CD14-positive monocyte (primary cell): Measurements from ENCODE around the gene LHFPL3. TPM values are rescaled to one million over a fixed set of nuclear protein-coding genes. Genes with fewer than 3 reads are reported as not detected.
"Not testable (repeated sequence)": the region's sequence is repeated elsewhere in the genome, so short reads cannot be mapped to it uniquely, and the experiment has no call there.

ENCODE experiments used
- DNase-seq, 3 donors: peaks; one replicate each; pipeline ENCODE4 v3.0.0-alpha.2; 2011 to 2022
- H2AFZ ChIP-seq: 2 replicates; pipeline ENCODE4 v1.6.0; 2012; ENCODE audit warnings: mild to moderate bottlenecking, low read depth, low read length, inconsistent platforms; ENCODE audit not compliant: insufficient read depth, poor library complexity, severe bottlenecking
- H3K27ac ChIP-seq, 2 donors: 1 replicate in 1 of 2; 2 replicates in 1 of 2; pipeline ENCODE4 v1.5.1; 2012 to 2013; ENCODE audit warnings: low read length in 2 of 2, control low read depth in 1 of 2, inconsistent platforms in 1 of 2, low read depth in 1 of 2, mild to moderate bottlenecking in 1 of 2
- H3K27me3 ChIP-seq, 2 donors: one replicate each; pipeline versions ENCODE4 v1.6.0 to v1.6.1; 2011 to 2013; ENCODE audit warnings: low read length in 2 of 2; ENCODE audit not compliant: control insufficient read depth in 2 of 2, insufficient read depth in 2 of 2
- H3K36me3 ChIP-seq, 2 donors: replicated peaks in 1 of 2; 1 replicate in 1 of 2; 2 replicates in 1 of 2; pipeline versions ENCODE4 v1.5.1 to v1.6.1; 2012 to 2013; ENCODE audit warnings: low read length in 2 of 2, control low read depth in 1 of 2, inconsistent platforms in 1 of 2, mild to moderate bottlenecking in 1 of 2; ENCODE audit not compliant: insufficient read depth in 2 of 2, control insufficient read depth in 1 of 2
- H3K4me1 ChIP-seq, 2 donors: 1 replicate in 1 of 2; 2 replicates in 1 of 2; pipeline versions ENCODE4 v1.5.1 to v1.6.1; 2012 to 2013; ENCODE audit warnings: low read length in 2 of 2, control low read depth in 1 of 2, inconsistent platforms in 1 of 2, mild to moderate bottlenecking in 1 of 2, moderate library complexity in 1 of 2; ENCODE audit not compliant: insufficient read depth in 2 of 2, control insufficient read depth in 1 of 2
- H3K4me2 ChIP-seq: replicated peaks from 2 replicates; pipeline ENCODE3; 2012; ENCODE audit warnings: low read length, moderate library complexity, mild to moderate bottlenecking; ENCODE audit not compliant: poor library complexity, severe bottlenecking; ENCODE audit errors: extremely low read depth
- H3K4me3 ChIP-seq, 3 experiments: fragments of 200-600 bp in 1 of 3; sonication (generic) in 1 of 3; replicated peaks in 1 of 3; 1 replicate in 2 of 3; 2 replicates in 1 of 3; pipeline ENCODE4 v1.5.1; 2011 to 2013; ENCODE audit warnings: low read length in 3 of 3, mild to moderate bottlenecking in 3 of 3, control low read depth in 2 of 3, low read depth in 2 of 3, inconsistent platforms in 1 of 3, moderate library complexity in 1 of 3
- H3K79me2 ChIP-seq: 2 replicates; pipeline ENCODE4 v1.6.0; 2012; ENCODE audit warnings: mild to moderate bottlenecking, control low read depth, inconsistent platforms, low read length, moderate library complexity; ENCODE audit not compliant: insufficient read depth
- H3K9ac ChIP-seq: 2 replicates; pipeline ENCODE4 v1.6.0; 2017; ENCODE audit warnings: low read length, mild to moderate bottlenecking; ENCODE audit not compliant: insufficient read depth, poor library complexity, severe bottlenecking
- H3K9me3 ChIP-seq, 2 donors: replicated peaks in 1 of 2; 1 replicate in 1 of 2; 2 replicates in 1 of 2; pipeline versions ENCODE4 v1.5.1 to v1.6.1; 2012 to 2013; ENCODE audit warnings: low read length in 2 of 2, control low read depth in 1 of 2; ENCODE audit not compliant: control insufficient read depth in 1 of 2, insufficient read depth in 1 of 2
- H4K20me1 ChIP-seq: 2 replicates; pipeline ENCODE4 v1.6.0; 2012; ENCODE audit warnings: mild to moderate bottlenecking, low read length, control low read depth, moderate library complexity; ENCODE audit not compliant: insufficient read depth
- H3K27ac Mint-ChIP-seq, 7 donors: one replicate each; pipeline ENCODE4 v1.8.0; 2020; ENCODE audit warnings: mild to moderate bottlenecking in 7 of 7, mixed read lengths in 7 of 7, moderate library complexity in 6 of 7, inconsistent platforms in 2 of 7
- H3K27me3 Mint-ChIP-seq, 3 donors: one replicate each; pipeline ENCODE4 v1.8.0; 2021 to 2022; ENCODE audit warnings: low read depth in 3 of 3, mild to moderate bottlenecking in 3 of 3, mixed read lengths in 3 of 3, moderate library complexity in 3 of 3, inconsistent platforms in 1 of 3
- H3K36me3 Mint-ChIP-seq, 2 donors: one replicate each; pipeline ENCODE4 v1.8.0; 2020; ENCODE audit warnings: mixed read lengths in 2 of 2, inconsistent platforms in 1 of 2, mild to moderate bottlenecking in 1 of 2
- H3K4me1 Mint-ChIP-seq: one replicate; pipeline ENCODE4 v1.8.0; 2020; ENCODE audit warnings: mild to moderate bottlenecking, mixed read lengths
- H3K4me3 Mint-ChIP-seq, 2 donors: one replicate each; pipeline ENCODE4 v1.8.0; 2020; ENCODE audit warnings: mild to moderate bottlenecking in 2 of 2, mixed read lengths in 2 of 2, moderate library complexity in 1 of 2
- H3K9me3 Mint-ChIP-seq, 7 donors: one replicate each; pipeline ENCODE4 v1.8.0; 2020 to 2022; ENCODE audit warnings: mixed read lengths in 7 of 7, mild to moderate bottlenecking in 6 of 7, moderate library complexity in 6 of 7, inconsistent platforms in 2 of 7
- WGBS: methylation state at CpG from one replicate; pipeline ENCODE4 v1.1.5; 2013; ENCODE audit warnings: missing lambda C conversion rate; ENCODE audit not compliant: insufficient coverage; 5-methylcytosine and 5-hydroxymethylcytosine counted together
- intact Hi-C, 2 donors: fragments of 100-400 bp; cut with micrococcal nuclease; formaldehyde crosslinking; loops; one replicate each; pipeline versions ENCODE4 v1.15.0 to v1.15.1; 2023
- polyA plus RNA-seq, 3 donors: library from polyadenylated mRNA; depleted of rRNA in 1 of 3; unstranded in 2 of 3; stranded (reverse) in 1 of 3; fragments of 300-500 nt in 2 of 3; fragments of >200 nt in 1 of 3; fragmentation: Illumina TruSeq in 2 of 3; gene quantifications; 1 replicate in 2 of 3; 2 replicates in 1 of 3; pipeline ENCODE4 v1.2.3, GENCODE V29; 2012 to 2021
- TF ChIP-seq, protein P1 (sequence below): fragments of 200-600 bp; IDR thresholded peaks from one replicate; pipeline ENCODE4 v1.8.0; 2022; ENCODE audit warnings: antibody characterized with exemption, mild to moderate bottlenecking

The LHFPL3 gene
- polyA plus RNA-seq, 3 donors, result not detected

DNA sequence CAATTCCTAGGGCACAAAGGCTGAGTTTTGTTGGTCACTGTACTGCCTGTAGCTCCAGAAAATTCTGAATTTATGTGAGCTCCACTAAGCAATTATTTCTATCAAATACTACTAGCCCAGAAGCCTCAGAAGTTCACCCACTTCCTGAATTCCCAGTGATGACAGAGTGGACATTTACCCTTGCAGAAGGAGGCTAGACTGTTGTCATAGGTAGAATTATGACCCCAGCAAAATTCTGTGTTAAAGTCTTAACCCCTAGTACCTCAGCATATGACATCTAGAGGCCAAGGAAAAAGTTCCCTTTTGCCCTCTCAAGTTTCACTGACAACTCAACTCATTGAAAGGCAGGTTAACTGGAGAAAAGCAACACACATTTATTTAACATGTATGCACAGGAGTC, 606.9 kb downstream of the LHFPL3 start:
- DNase-seq, result peak in 1 of 3 donors; percentile 46
- Histone ChIP-seq H3K36me3 (no peaks in the 10 kb centered on the region), H3K9ac (no peak overlapping the region), H3K9me3 (no peaks in the 10 kb centered on the region), H3K27me3 (no peaks in the 10 kb centered on the region), H3K79me2 (no peaks in the 10 kb centered on the region), H2AFZ (no peak overlapping the region), H3K27ac (no peak overlapping the region), H3K4me1 (peaks cover 11 to 14% of the 10 kb centered on the region in 2 donors), H4K20me1 (no peaks in the 10 kb centered on the region), H3K4me3 (no peak overlapping the region), H3K4me2 (no peak overlapping the region)
- Mint-ChIP-seq H3K4me3 (no peak overlapping the region), H3K27me3 (peaks cover 0 to 4% (median 0%) of the 10 kb centered on the region in 3 donors), H3K36me3 (no peaks in the 10 kb centered on the region), H3K27ac (no peak overlapping the region), H3K9me3 (peaks cover 0 to 3% (median 1%) of the 10 kb centered on the region in 7 donors), H3K4me1 (peaks cover 16% of the 10 kb centered on the region)
- intact Hi-C loops, result loop anchor here in 1 of 2 donors (10.0 kb wide), 1 partner anchor 110 kb away; no protein-coding TSS in a partner anchor
- TF ChIP-seq, protein P1, sequence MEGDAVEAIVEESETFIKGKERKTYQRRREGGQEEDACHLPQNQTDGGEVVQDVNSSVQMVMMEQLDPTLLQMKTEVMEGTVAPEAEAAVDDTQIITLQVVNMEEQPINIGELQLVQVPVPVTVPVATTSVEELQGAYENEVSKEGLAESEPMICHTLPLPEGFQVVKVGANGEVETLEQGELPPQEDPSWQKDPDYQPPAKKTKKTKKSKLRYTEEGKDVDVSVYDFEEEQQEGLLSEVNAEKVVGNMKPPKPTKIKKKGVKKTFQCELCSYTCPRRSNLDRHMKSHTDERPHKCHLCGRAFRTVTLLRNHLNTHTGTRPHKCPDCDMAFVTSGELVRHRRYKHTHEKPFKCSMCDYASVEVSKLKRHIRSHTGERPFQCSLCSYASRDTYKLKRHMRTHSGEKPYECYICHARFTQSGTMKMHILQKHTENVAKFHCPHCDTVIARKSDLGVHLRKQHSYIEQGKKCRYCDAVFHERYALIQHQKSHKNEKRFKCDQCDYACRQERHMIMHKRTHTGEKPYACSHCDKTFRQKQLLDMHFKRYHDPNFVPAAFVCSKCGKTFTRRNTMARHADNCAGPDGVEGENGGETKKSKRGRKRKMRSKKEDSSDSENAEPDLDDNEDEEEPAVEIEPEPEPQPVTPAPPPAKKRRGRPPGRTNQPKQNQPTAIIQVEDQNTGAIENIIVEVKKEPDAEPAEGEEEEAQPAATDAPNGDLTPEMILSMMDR, result no peak

DNA sequence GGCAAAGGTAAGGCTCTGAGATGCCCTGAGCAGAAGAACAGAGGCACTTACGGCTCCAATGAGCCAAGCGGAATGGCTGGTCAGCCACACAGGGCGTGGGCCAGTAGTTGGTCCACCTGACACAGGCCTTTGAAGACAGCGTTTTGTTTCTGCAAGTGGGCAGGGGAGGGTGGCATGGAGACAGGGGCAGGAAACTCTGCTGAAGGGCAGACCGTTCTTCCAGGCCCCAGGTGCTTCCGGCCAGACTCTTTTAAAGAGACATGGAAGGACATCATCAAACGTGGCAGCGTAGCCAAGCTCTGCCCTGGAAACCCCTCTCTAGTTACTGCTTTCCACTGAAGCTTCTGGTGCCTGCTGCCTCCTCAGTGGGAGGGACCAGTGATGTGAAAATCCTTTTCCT, 608.1 kb downstream of the LHFPL3 start:
- DNase-seq, result no peak
- Histone ChIP-seq H3K4me3 (no peak overlapping the region), H3K79me2 (peaks cover 2% of the 10 kb centered on the region), H3K4me2 (no peak overlapping the region), H3K4me1 (peaks cover 15 to 21% of the 10 kb centered on the region in 2 donors), H3K27ac (no peak overlapping the region), H3K9ac (no peak overlapping the region), H3K27me3 (no peaks in the 10 kb centered on the region), H3K9me3 (no peaks in the 10 kb centered on the region), H2AFZ (no peak overlapping the region), H4K20me1 (no peaks in the 10 kb centered on the region), H3K36me3 (no peaks in the 10 kb centered on the region)
- Mint-ChIP-seq H3K27ac (peak overlapping the region in 2 of 7 donors; percentile 6 to 54), H3K27me3 (peaks cover 0 to 4% (median 0%) of the 10 kb centered on the region in 3 donors), H3K4me1 (peaks cover 23% of the 10 kb centered on the region), H3K4me3 (no peak overlapping the region), H3K9me3 (peaks cover 2 to 8% (median 4%) of the 10 kb centered on the region in 7 donors), H3K36me3 (no peaks in the 10 kb centered on the region)
- intact Hi-C loops, result loop anchor here in 1 of 2 donors (10.0 kb wide), 1 partner anchor 108 kb away; no protein-coding TSS in a partner anchor
- WGBS, result 85% methylated on average over 8 of the region's 8 CpGs
- TF ChIP-seq, protein P1, result no peak

DNA sequence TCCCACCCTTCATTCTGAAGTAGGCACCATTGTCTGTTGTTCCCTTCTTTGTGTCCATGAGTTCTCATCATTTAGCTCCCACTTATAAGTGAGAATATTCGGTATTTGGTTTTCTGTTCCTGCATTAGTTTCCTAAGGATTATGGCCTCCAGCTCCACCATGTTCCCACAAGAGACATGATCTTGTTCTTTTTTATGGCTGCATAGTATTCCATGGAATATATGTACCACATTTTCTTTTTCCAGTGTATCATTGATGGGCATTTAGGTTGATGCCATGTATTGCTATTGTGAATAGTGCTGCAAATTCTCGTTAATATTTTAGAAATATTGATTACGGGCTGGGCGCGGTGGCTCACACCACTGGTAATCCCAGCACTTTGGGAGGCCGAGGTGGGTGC, 609.1 kb downstream of the LHFPL3 start:
- H3K4me3 Mint-ChIP-seq, DNase-seq, H3K9me3 Mint-ChIP-seq, H3K36me3 ChIP-seq, H3K4me2 ChIP-seq, H3K27me3 Mint-ChIP-seq, H3K27ac ChIP-seq, H3K36me3 Mint-ChIP-seq, H2AFZ ChIP-seq, H3K27ac Mint-ChIP-seq, H3K9me3 ChIP-seq, H3K27me3 ChIP-seq, H3K9ac ChIP-seq, H4K20me1 ChIP-seq, H3K4me3 ChIP-seq, H3K79me2 ChIP-seq: not testable (repeated sequence)
- H3K4me1 Mint-ChIP-seq, result peaks cover 31% of the 10 kb centered on the region
- WGBS, result 100% methylated on average over 4 of the region's 6 CpGs
- intact Hi-C loops, result loop anchor here in 1 of 2 donors (10.0 kb wide), 1 partner anchor 107 kb away; no protein-coding TSS in a partner anchor
- H3K4me1 ChIP-seq, result peaks cover 22 to 30% of the 10 kb centered on the region in 2 donors
